Prostate gland (tissue), 2 donors: ENCODE measurements around the gene AIFM2.

Experiments used
- CTCF ChIP-seq, 4 experiments: fragments of 200-600 bp in 2 of 4; fragments of 450-650 bp in 2 of 4; sonication (generic) in 2 of 4; IDR thresholded peaks; 1 replicate in 3 of 4; 2 replicates in 1 of 4; pipeline ENCODE4 v1.5.1; 2016 to 2019; ENCODE audit warnings: antibody characterized with exemption in 4 of 4, mild to moderate bottlenecking in 2 of 4, moderate library complexity in 2 of 4
- POLR2A ChIP-seq: fragments of 450-650 bp; IDR thresholded peaks from one replicate; pipeline ENCODE4 v1.6.1; 2016; ENCODE audit warnings: antibody characterized with exemption, mild to moderate bottlenecking
- POLR2AphosphoS5 ChIP-seq: sonication (generic); formaldehyde crosslinking; IDR thresholded peaks from one replicate; pipeline ENCODE4 v1.6.1; 2017; ENCODE audit warnings: antibody characterized with exemption

DNA sequence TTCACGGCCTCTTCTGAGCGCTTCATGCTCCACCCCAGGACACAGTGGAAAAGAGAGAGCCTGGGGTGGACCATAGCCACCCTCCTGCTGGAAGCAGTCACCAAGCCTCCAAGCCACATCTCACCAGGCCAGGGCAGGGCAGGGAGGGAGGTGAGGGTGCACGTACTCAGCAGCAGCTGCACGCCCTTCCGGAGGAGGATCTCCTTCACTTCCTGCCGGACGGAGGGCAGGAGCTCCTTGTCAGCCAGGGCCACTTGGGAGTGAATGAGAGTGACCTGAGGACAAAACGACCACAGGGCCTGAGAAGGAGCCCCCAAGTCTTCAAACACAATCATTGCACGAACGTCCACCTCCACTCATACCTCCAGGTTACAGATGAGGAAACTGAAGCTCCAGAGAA lies 15.0 kb downstream of the AIFM2 start:
- no peak for TF ChIP-seq CTCF (IDR thresholded peaks at IDR 0.05)
- TF ChIP-seq POLR2A, result no peak
- TF ChIP-seq POLR2AphosphoS5, result no peak
